WTC11 (cell line): ENCODE results near the gene TRNT1. TPM values are rescaled to one million over a fixed set of nuclear protein-coding genes. Genes with fewer than 3 reads are reported as not detected.

Experiments used
- ATAC-seq: fragments of 200-7000 bp; cut with Tn5 transposase; 2 replicates; pipeline ENCODE4 v1.10.0; 2021; ENCODE audit warnings: mild to moderate bottlenecking, moderate library complexity
- CTCF ChIA-PET: fragments of 300-600 bp; sonication (Branson Sonifier 250); formaldehyde crosslinking; loops from one replicate; lab custom pipeline; 2021; ENCODE audit warnings: antibody characterized with exemption; lab: Charles Lee
- POLR2A ChIA-PET: fragments of 350-600 bp; sonication (Branson Sonifier 250); formaldehyde crosslinking; loops from one replicate; lab custom pipeline; 2021; ENCODE audit warnings: antibody characterized with exemption; lab: Charles Lee
- DNase-seq: peaks from one replicate; pipeline ENCODE4 v3.0.0; 2021; ENCODE audit warnings: low spot score
- H3K27ac Mint-ChIP-seq: 2 replicates; pipeline ENCODE4 v1.8.0; 2021; ENCODE audit warnings: mixed read lengths
- H3K27me3 Mint-ChIP-seq: 2 replicates; pipeline ENCODE4 v1.8.0; 2021; ENCODE audit warnings: low read depth, mild to moderate bottlenecking, moderate library complexity, mixed read lengths
- H3K36me3 Mint-ChIP-seq: 2 replicates; pipeline ENCODE4 v1.8.0; 2021; ENCODE audit warnings: mixed read lengths
- H3K4me1 Mint-ChIP-seq: 2 replicates; pipeline ENCODE4 v1.8.0; 2022; ENCODE audit warnings: mixed read lengths
- H3K4me3 Mint-ChIP-seq: 2 replicates; pipeline ENCODE4 v1.8.0; 2021; ENCODE audit warnings: mild to moderate bottlenecking, moderate library complexity, mixed read lengths
- H3K9me3 Mint-ChIP-seq: 2 replicates; pipeline ENCODE4 v1.8.0; 2021; ENCODE audit warnings: mixed read lengths
- CDX4 ChIP-seq: fragments of 250-450 bp; sonication (Bioruptor Pico); IDR thresholded peaks from 2 replicates; pipeline ENCODE4 v1.9.0; 2021; ENCODE audit warnings: moderate library complexity, mild to moderate bottlenecking, inconsistent platforms, borderline replicate concordance
- E2F1 ChIP-seq: sonication (generic); formaldehyde crosslinking; IDR thresholded peaks from 2 replicates; pipeline ENCODE4 v1.8.0; 2022; ENCODE audit warnings: mild to moderate bottlenecking, missing genetic modification reagents
- EMX1 ChIP-seq: fragments of 250-450 bp; sonication (Bioruptor Pico); IDR thresholded peaks from 2 replicates; pipeline ENCODE4 v1.8.0; 2021; ENCODE audit warnings: mild to moderate bottlenecking
- FOXK1 ChIP-seq: sonication (generic); formaldehyde crosslinking; IDR thresholded peaks from 2 replicates; pipeline ENCODE4 v1.8.0; 2022; ENCODE audit warnings: mild to moderate bottlenecking, moderate library complexity, missing genetic modification reagents
- FOXP4 ChIP-seq: sonication (generic); formaldehyde crosslinking; IDR thresholded peaks from 2 replicates; pipeline ENCODE4 v1.8.0; 2022; ENCODE audit warnings: mild to moderate bottlenecking, missing genetic modification reagents
- IRF1 ChIP-seq: sonication (generic); formaldehyde crosslinking; IDR thresholded peaks from 2 replicates; pipeline ENCODE4 v1.8.0; 2023; ENCODE audit warnings: missing genetic modification reagents
- MAX ChIP-seq: sonication (generic); formaldehyde crosslinking; IDR thresholded peaks from 2 replicates; pipeline ENCODE4 v1.8.0; 2022; ENCODE audit warnings: mild to moderate bottlenecking, missing genetic modification reagents
- MXD4 ChIP-seq: fragments of 250-450 bp; sonication (Bioruptor Pico); IDR thresholded peaks from 2 replicates; pipeline ENCODE4 v1.8.0; 2021; ENCODE audit warnings: mild to moderate bottlenecking, moderate library complexity, borderline replicate concordance
- MYBL2 ChIP-seq: sonication (generic); formaldehyde crosslinking; IDR thresholded peaks from 2 replicates; pipeline ENCODE4 v1.8.1; 2023; ENCODE audit warnings: mild to moderate bottlenecking, moderate library complexity, missing genetic modification reagents
- NR3C1 ChIP-seq: sonication (generic); formaldehyde crosslinking; conservative IDR thresholded peaks from 2 replicates; pipeline ENCODE4 v1.8.1; 2023; ENCODE audit warnings: low read depth, mild to moderate bottlenecking, missing genetic modification reagents
- RELA ChIP-seq: sonication (generic); formaldehyde crosslinking; IDR thresholded peaks from 2 replicates; pipeline ENCODE4 v1.8.1; 2022; ENCODE audit warnings: missing genetic modification reagents, mild to moderate bottlenecking, borderline replicate concordance
- SMAD4 ChIP-seq: sonication (generic); formaldehyde crosslinking; IDR thresholded peaks from 2 replicates; pipeline ENCODE4 v1.8.0; 2022; ENCODE audit warnings: mild to moderate bottlenecking, missing genetic modification reagents
- SOX15 ChIP-seq: fragments of 250-450 bp; sonication (Bioruptor Pico); IDR thresholded peaks from 2 replicates; pipeline ENCODE4 v1.9.0; 2021; ENCODE audit warnings: mild to moderate bottlenecking
- STAT6 ChIP-seq: sonication (generic); formaldehyde crosslinking; conservative IDR thresholded peaks from 2 replicates; pipeline ENCODE4 v1.8.1; 2023; ENCODE audit warnings: mild to moderate bottlenecking, low read depth, missing genetic modification reagents, moderate library complexity
- ZMAT4 ChIP-seq: fragments of 250-450 bp; sonication (Bioruptor Pico); IDR thresholded peaks from 2 replicates; pipeline ENCODE4 v1.9.0; 2021; ENCODE audit warnings: mild to moderate bottlenecking
- ZNF219 ChIP-seq: sonication (generic); formaldehyde crosslinking; IDR thresholded peaks from 2 replicates; pipeline ENCODE4 v1.8.0; 2023; ENCODE audit warnings: missing genetic modification reagents, mild to moderate bottlenecking, borderline replicate concordance
- ZNF317 ChIP-seq: sonication (generic); formaldehyde crosslinking; IDR thresholded peaks from 2 replicates; pipeline ENCODE4 v1.8.1; 2023; ENCODE audit warnings: low read depth, mild to moderate bottlenecking, moderate library complexity, missing genetic modification reagents, borderline replicate concordance
- ZNF425 ChIP-seq: fragments of 250-450 bp; sonication (Bioruptor Pico); conservative IDR thresholded peaks from 2 replicates; pipeline ENCODE4 v1.9.0; 2021; ENCODE audit warnings: mild to moderate bottlenecking
- ZNF512 ChIP-seq: sonication (generic); formaldehyde crosslinking; IDR thresholded peaks from 2 replicates; pipeline ENCODE4 v1.8.1; 2022; ENCODE audit warnings: missing genetic modification reagents, borderline replicate concordance
- ZSCAN18 ChIP-seq: fragments of 250-450 bp; sonication (Bioruptor Pico); IDR thresholded peaks from 2 replicates; pipeline ENCODE4 v2.1.2; 2022; ENCODE audit warnings: mild to moderate bottlenecking, moderate library complexity
- total RNA-seq: library from RNA; stranded (reverse); gene quantifications from 3 replicates; pipeline ENCODE4 v1.2.3, GENCODE V29; 2021

Gene TRNT1
- total RNA-seq, 1 experiment from 2014 or later = 18.8 TPM

GRCh38 chr3:3105815-3106214 lies 20.9 kb upstream of the TRNT1 start:
- no peaks in the 10 kb centered on the region; the same call in 1 of the 2 replicates for H3K27me3 Mint-ChIP-seq
- POLR2A ChIA-PET = no interaction called here
- no peak overlapping the region for H3K4me3 Mint-ChIP-seq
- peaks cover 17% of the 10 kb centered on the region for H3K36me3 Mint-ChIP-seq
- TF ChIP-seq SOX15 (CRISPR knock-in tag) (no peak), IRF1 (no peak), ZNF219 (CRISPR knock-in tag) (no peak), STAT6 (CRISPR knock-in tag) (no peak), NR3C1 (CRISPR knock-in tag) (no peak), ZNF317 (CRISPR knock-in tag) (no peak), ZSCAN18 (CRISPR knock-in tag) (no peak), ZNF425 (no peak), FOXP4 (no peak), CDX4 (no peak), MXD4 (CRISPR knock-in tag) (no peak)
- TF ChIP-seq, all 79 proteins: peak for 0
- H3K9me3 Mint-ChIP-seq = peaks cover 53% of the 10 kb centered on the region
- no peak overlapping the region for H3K27ac Mint-ChIP-seq
- DNase-seq (no peak), ATAC-seq (no peak)
- H3K4me1 Mint-ChIP-seq = peaks cover 5% of the 10 kb centered on the region; the same call in 1 of the 2 replicates
- CTCF ChIA-PET = no interaction called here

GRCh38 chr3:3107181-3107580 lies 19.6 kb upstream of the TRNT1 start:
- Mint-ChIP-seq H3K4me3 (no peak overlapping the region), H3K27me3 (no peaks in the 10 kb centered on the region; the same call in 1 of the 2 replicates), H3K9me3 (peaks cover 51% of the 10 kb centered on the region), H3K36me3 (peaks cover 19% of the 10 kb centered on the region), H3K27ac (no peak overlapping the region), H3K4me1 (peaks cover 6% of the 10 kb centered on the region; the same call in 1 of the 2 replicates)
- POLR2A ChIA-PET = no interaction called here
- CTCF ChIA-PET = no interaction called here
- DNase-seq = no peak
- no peak for ATAC-seq
- TF ChIP-seq ZNF512 (CRISPR knock-in tag) = no peak
- TF ChIP-seq SMAD4 = no peak
- TF ChIP-seq MYBL2 (CRISPR knock-in tag) = no peak
- TF ChIP-seq ZMAT4 (CRISPR knock-in tag) = no peak
- TF ChIP-seq NR3C1 (CRISPR knock-in tag) = no peak
- no peak for TF ChIP-seq E2F1 (CRISPR knock-in tag)
- TF ChIP-seq FOXK1 = no peak
- no peak for TF ChIP-seq MAX
- no peak for TF ChIP-seq EMX1 (CRISPR knock-in tag)
- no peak for TF ChIP-seq RELA (CRISPR knock-in tag)
- no peak for TF ChIP-seq MXD4 (CRISPR knock-in tag)
